D721Med (cell line): ENCODE measurements around the gene USP14.

Experiments
- DNase-seq: peaks from one replicate; pipeline ENCODE4 v3.0.0; 2011; ENCODE audit warnings: low spot score; ENCODE audit not compliant: insufficient read length
- FAIRE-seq: peaks from 2 replicates; lab custom pipeline; 2011; peaks lifted over from hg19 to GRCh38; lab: Jason Lieb, UNC
- TF ChIP-seq, protein P1 (sequence below): IDR thresholded peaks from 2 replicates; pipeline ENCODE4 v1.5.1; 2012; ENCODE audit warnings: mild to moderate bottlenecking, control low read depth; ENCODE audit not compliant: insufficient read depth; ENCODE audit errors: missing control alignments

USP14 gene

GRCh38 chr18:215448-216010 is 57.2 kb downstream of the USP14 start:
- DNase-seq (no peak), FAIRE-seq (no peak)
- TF ChIP-seq, protein P1, sequence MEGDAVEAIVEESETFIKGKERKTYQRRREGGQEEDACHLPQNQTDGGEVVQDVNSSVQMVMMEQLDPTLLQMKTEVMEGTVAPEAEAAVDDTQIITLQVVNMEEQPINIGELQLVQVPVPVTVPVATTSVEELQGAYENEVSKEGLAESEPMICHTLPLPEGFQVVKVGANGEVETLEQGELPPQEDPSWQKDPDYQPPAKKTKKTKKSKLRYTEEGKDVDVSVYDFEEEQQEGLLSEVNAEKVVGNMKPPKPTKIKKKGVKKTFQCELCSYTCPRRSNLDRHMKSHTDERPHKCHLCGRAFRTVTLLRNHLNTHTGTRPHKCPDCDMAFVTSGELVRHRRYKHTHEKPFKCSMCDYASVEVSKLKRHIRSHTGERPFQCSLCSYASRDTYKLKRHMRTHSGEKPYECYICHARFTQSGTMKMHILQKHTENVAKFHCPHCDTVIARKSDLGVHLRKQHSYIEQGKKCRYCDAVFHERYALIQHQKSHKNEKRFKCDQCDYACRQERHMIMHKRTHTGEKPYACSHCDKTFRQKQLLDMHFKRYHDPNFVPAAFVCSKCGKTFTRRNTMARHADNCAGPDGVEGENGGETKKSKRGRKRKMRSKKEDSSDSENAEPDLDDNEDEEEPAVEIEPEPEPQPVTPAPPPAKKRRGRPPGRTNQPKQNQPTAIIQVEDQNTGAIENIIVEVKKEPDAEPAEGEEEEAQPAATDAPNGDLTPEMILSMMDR, result no peak

DNA sequence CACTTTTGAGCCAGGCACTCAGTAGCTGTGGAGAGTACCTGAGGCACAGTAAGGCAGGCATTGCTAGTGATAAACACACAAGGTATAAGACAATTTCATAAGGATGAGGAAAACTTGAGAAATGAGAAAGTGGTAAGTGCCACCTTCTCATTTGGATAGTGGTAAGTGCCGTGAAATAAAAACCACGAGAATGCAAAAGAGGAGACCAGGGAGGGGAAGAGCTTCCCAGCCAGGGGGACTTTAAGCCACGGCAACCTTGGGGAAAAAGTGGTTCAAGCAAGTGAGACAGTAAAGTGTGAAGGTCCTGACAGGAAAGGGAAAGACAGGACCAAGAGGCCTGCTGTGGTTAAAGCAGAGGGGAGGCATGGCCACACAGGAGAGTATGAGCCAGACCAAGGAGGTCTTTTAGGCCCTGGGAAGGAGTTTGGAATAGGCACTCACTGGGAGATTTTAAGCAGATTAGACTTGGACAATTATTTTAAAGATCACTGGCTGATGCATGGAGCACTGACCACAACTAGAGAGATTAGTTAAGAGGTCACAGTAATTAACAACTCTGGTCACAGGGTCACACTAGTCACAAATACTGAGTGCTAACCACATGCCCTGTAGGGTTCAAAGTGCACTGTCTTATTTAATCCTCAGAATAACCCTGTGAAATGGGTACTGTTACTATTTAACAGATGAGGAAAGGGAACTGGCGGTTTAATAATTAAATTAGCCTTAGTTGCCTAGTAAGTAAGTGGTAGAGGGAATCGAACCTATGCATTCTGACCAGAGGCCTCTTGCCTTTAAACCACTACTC is 59.4 kb downstream of the USP14 start:
- FAIRE-seq (peak; percentile 29), DNase-seq (no peak)
- TF ChIP-seq, protein P1, result no peak

GRCh38 chr18:220708-221107 is 62.4 kb downstream of the USP14 start:
- TF ChIP-seq, protein P1, result no peak
- FAIRE-seq, result peak; percentile 75

GRCh38 chr18:225745-226144 is 67.4 kb downstream of the USP14 start:
- no peak for DNase-seq
- no peak for FAIRE-seq
- TF ChIP-seq, protein P1, result no peak

More at GRCh38 chr18:220708-221107, 62.4 kb downstream of the USP14 start:
- DNase-seq, result no peak

DNA sequence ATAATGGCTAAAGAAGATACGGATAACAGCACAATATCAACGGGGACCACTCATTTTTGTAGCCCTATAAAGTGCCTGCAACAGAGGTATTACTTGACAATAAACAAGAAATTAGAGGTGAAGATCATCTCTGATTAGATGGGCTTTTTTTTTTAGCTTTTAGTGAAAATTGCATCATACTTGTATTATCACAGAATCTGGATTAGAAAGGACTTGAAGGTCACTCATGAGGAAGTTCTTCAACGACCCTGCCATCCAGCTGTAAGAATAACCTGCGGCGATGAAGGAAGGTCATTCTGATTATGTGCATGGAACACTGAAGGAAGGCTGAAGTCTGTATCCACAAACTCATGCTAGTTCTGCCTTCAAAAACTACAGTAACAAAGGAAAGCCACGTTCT is 69.0 kb downstream of the USP14 start:
- FAIRE-seq (no peak), DNase-seq (no peak)
- TF ChIP-seq, protein P1, result no peak

DNA sequence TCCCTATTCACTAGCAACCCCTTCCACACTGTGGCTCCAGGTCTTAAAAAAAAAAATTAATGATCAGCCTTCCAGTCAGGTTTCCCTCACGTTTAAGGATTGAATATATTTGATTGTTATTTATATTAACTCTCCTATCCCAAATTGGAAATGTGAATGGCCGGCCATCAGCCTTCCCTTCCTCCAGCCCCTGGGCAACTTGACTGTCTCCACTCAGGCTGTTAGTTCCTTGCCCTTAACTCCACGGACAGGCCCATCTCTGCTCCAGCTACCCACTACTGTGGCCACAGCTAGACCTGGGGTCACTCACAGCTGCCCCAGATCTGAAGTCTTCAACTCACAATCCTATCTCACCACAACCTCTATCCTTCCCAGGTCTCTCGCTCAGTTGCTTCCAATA is 69.5 kb downstream of the USP14 start:
- DNase-seq (no peak), FAIRE-seq (no peak)
- TF ChIP-seq, protein P1, result no peak

GRCh38 chr18:228586-228985 is 70.2 kb downstream of the USP14 start:
- no peak for FAIRE-seq
- TF ChIP-seq, protein P1, result no peak
- DNase-seq, result no peak
